Activated CD4-positive, alpha-beta T cell treated with anti-CD3 and anti-CD28 coated beads, Interleukin-2, amount 50 U/mL, for 1 hour (primary cell): ENCODE measurements around the gene CBARP.
"Not testable (repeated sequence)": the region's sequence is repeated elsewhere in the genome, so short reads cannot be mapped to it uniquely, and the experiment has no call there.

ENCODE experiments used
- DNase-seq: peaks from one replicate; pipeline ENCODE4 v3.0.0-alpha.2; 2020

CBARP gene

DNA sequence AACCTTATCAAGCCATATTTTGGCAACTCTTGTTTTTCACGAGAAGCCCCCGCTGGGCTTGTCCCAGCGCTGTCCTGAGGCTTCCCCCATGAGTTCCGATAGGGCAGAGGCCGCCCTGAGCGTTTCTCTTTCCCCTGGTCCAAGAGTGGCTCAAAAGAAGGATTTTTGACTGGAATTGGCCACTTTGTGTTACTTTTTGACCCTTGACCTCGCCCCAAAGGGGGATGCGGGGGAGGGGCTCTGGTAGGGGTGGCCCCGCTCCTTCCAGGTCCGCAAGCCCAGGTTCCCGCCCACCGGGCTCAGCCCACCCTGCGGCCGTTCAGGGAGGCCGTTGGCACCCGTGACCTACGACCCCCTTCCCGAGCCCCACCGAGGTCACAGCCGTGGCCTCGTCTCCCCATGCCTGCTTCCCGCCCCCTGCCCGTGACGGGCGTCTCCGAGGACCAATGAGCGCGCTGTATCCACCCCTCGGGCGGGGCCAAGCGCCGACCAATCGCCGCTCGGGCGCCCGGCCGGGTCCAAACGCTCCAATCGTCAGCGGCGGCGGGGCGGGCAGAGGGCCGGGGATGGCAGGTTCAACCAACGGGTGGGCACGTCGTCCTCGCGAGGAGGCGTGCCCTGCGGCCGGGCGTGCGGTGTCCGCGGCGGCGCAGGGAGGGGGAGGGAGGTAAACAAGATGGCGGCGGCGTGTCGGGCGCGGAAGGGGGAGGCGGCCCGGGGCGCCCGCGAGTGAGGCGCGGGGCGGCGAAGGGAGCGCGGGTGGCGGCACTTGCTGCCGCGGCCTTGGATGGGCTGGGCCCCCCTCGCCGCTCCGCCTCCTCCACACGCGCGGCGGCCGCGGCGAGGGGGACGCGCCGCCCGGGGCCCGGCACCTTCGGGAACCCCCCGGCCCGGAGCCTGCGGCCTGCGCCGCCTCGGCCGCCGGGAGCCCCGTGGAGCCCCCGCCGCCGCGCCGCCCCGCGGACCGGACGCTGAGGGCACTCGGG lies 32.4 kb downstream of the CBARP start, which contains the start of gene STK11:
Gene STK11 (plus strand): TSS at position 665 of the 986 bp plus-strand sequence. CDS start 1,136 bp downstream, outside the sequence.
- peak; percentile 99 for DNase-seq

DNA sequence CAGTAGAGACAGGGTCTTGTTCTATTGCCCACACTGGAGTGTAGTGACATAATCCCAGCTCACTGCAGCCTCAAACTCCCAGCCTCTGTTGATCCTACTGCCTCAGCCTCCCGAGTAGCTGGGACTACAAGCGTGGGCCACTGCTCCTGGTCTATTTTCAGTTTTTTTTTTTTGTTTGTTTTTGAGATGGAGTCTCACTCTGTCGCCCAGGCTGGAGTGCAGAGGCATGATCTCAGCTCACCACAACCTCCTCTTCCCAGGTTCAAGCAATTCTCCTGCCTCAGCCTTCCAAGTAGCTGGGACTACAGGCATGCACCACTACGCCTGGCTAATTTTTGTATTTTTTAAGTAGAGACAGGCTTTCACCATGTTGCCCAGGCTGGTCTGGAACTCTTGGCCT lies 37.2 kb downstream of the CBARP start:
- DNase-seq: not testable (repeated sequence)

DNA sequence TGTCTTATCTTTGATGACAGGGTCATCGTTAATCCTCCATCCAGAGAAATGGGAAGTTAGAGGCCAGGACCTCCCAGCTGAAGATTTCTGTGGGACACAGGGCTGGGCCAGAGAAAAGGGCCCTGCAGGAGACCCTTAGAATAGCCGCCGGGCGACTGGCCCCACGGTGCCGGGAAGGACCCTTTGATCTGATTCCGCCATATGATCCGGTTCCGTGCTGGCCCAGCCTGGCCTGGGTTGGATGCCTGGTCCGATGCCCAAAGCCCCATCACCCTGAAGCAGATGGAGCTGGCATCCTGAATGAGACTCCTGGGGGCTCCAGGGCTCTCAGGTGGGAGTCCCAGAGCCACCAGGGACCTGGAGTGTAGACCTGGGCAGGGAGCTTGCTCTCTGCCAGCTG lies 38.3 kb downstream of the CBARP start:
- DNase-seq: no peak

DNA sequence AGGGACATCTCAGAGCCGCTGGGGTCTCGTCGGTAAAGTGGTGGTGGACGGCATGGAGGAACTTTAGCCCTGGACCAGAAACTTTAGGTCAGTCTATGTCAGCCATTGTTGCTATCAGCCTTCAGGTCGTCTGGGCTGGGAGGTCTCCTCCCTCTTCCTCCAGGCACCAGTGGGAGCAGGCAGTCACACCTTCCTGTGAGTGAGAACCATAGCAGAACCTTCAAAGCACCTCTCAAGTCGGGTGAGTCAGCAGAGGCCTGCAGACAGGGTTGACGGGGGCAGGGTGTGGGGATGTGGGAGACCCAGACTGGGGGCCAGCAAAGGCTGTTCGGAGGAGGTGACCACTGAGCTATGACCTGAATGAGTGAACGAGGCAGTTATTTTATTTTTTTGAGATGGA lies 48.4 kb downstream of the CBARP start:
- peak; percentile 37 for DNase-seq

DNA sequence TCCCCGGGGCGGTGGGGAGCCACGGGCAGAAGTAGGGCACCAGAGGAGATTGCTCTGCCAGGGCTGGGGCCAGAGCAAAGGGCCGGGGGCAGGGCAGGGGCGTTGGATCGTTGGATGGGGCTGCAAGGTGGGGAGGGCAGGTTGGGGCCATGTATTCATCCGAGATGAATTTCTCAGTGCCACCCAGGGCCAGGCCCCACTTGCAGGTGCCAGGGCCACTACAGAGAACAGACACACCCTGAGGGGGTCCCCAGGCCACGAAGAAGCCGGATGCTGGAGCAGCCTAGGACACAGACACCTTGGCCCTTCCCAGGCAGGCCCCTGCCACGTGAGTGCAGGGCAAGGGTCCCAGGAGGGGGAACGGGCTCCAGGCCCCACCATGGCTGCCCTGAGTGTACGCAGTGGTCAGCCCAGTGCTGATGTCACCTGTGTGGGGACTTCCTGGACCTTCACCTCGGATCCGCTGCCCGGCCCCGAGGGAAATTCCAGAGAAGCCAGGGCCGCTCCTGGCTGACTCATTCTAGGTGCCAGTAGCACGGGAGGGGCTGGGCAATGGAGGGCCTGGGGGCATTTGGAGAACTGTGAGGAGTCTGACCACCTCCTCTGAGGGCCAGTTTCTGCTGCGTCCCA lies 54.1 kb downstream of the CBARP start:
- no peak for DNase-seq

DNA sequence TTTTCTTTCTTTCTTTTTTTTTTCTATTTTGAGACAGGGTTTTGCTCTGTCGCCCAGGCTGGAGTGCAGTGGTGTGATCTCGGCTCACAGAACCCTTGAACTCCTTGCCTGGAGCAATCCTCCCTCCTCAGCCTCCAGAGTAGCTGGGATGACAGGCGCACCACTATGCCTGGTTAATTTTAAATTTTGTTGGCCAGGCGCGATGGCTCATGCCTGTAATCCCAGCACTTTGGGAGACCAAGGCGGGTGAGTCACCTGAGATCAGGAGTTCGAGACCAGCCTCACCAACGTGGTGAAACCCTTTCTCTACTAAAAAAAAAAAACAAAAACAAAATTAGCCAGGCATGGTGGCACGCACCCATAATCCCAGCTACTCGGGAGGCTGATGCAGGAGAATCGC lies 55.1 kb downstream of the CBARP start:
- no peak for DNase-seq

DNA sequence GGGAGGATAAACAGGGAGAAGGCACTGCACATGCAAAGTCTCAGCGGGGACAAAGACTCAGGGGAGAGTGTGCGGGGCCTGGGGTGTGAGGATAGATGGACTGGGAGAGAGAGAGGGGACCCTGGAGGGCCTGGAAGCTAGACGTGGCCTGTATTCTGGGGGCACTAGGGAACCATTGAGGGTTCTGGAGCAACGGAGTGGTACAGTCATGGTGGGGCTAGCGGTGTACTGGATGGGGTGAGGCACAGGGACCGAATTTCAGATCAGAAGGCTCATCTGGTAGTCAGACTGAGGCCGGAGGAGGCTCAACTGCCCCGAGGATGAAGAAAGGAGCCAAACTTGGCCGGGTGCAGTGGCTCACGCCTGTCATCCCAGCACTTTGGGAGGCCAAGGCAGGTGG lies 55.7 kb downstream of the CBARP start:
- no peak for DNase-seq

DNA sequence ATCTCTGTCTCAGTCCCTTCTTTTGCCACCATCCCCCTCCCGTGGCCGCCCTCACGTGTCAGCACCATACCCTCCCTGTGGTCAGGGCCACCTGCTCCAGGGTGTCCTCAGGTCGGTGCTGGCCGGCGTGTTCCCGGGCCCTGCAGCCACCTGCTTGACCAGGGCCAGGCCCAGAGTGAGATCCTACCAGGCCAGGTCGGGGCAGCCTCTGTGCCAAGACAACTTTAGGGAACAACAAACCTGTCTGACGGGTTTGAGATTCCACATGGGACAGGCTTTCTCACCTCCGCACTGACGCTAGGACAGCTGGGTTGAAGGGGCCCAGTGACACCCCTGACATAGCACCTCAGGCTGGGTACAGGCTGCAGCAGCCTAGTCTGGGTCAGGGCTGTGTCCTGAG lies 56.2 kb downstream of the CBARP start:
- no peak for DNase-seq
